NCI-H128 (cell line): Measurements from ENCODE around the gene BBLN.
A peak's percentile ranks its signal among the peaks of the same experiment; 100 is the strongest.

Experiments
- DNase-seq: peaks from one replicate; lab custom pipeline; 2025; ENCODE audit not compliant: unreplicated experiment; lab: John Stamatoyannopoulos, UW

Gene BBLN

GRCh38 chr9:128188209-128188608 lies 28.1 kb downstream of the BBLN start:
- DNase-seq, result no peak

- no peak for DNase-seq
These were observed 29.9 kb downstream of the BBLN start for GRCh38 chr9:128190013-128190412.

- no peak for DNase-seq
These were observed 30.7 kb downstream of the BBLN start for GRCh38 chr9:128190516-128191405.

GRCh38 chr9:128191406-128192046 lies 31.5 kb downstream of the BBLN start, which contains the start of gene CIZ1:
TSS of gene CIZ1 (minus strand) at chr9:128191572. CDS start at chr9:128190857, 715 bp downstream.
- peak; percentile 37 for DNase-seq

GRCh38 chr9:128192601-128193371 lies 32.7 kb downstream of the BBLN start:
- DNase-seq, result peak; percentile 82

- DNase-seq, result no peak
These were observed 33.5 kb downstream of the BBLN start for GRCh38 chr9:128193469-128194096.

GRCh38 chr9:128201441-128202369 lies 41.6 kb downstream of the BBLN start:
- DNase-seq, result no peak

- no peak for DNase-seq
These were observed 42.6 kb downstream of the BBLN start for GRCh38 chr9:128202648-128203023.

GRCh38 chr9:128203024-128203706 lies 43.1 kb downstream of the BBLN start, which contains the start of gene DNM1:
TSS of gene DNM1 (plus strand) at chr9:128203379. CDS start at chr9:128203471, 92 bp downstream.
- peak; percentile 21 for DNase-seq

GRCh38 chr9:128203707-128204551 lies 43.9 kb downstream of the BBLN start:
- DNase-seq, result peak; percentile 18

- no peak for DNase-seq
These were observed 44.8 kb downstream of the BBLN start for GRCh38 chr9:128204858-128205257.

GRCh38 chr9:128205296-128205944 lies 45.4 kb downstream of the BBLN start:
- DNase-seq, result no peak

GRCh38 chr9:128206484-128206883 lies 46.4 kb downstream of the BBLN start:
- DNase-seq, result no peak

GRCh38 chr9:128206916-128207910 lies 47.1 kb downstream of the BBLN start:
- no peak for DNase-seq

GRCh38 chr9:128208386-128208785 lies 48.3 kb downstream of the BBLN start:
- DNase-seq, result no peak

- no peak for DNase-seq
These were observed 49.0 kb downstream of the BBLN start for GRCh38 chr9:128208946-128209669.
